ENCODE data around the gene FOXK2.

- TF ChIP-seq CTCF (IDR thresholded peaks at IDR 0.05; ENCODE audit: low read depth, low read length) (no peak), POLR2A (IDR thresholded peaks at IDR 0.05; ENCODE audit: extremely low read depth, insufficient read length) (no peak), MYC (IDR thresholded peaks at IDR 0.05; ENCODE audit: low read depth, low read length) (no peak)
Observed at GRCh38 chr17:82577300-82577699, 57.8 kb downstream of the FOXK2 start.

All from NB4 (cell line).